Hindlimb muscle (tissue), 1 donor: Measurements from ENCODE around the gene TMED3. TPM values are rescaled to one million over a fixed set of nuclear protein-coding genes. Genes with fewer than 3 reads are reported as not detected.

Experiments
- polyA plus RNA-seq: library from polyadenylated mRNA; unstranded; fragments of 120-200 nt; gene quantifications from one replicate; pipeline ENCODE4 v1.2.1, GENCODE V29; 2013; ENCODE audit not compliant: insufficient read length

The TMED3 gene
- polyA plus RNA-seq, 1 donor: 28.4 TPM

Other genes starting within 250 kb of the TMED3 start
- 0.30 TPM for gene RASGRF1, start 220.3 kb upstream of the TMED3 start, polyA plus RNA-seq
- gene ANKRD34C, start 28.4 kb upstream of the TMED3 start, polyA plus RNA-seq: 0.04 TPM
- gene MINAR1, start 121.2 kb downstream of the TMED3 start, polyA plus RNA-seq: 1.7 TPM